ENCODE results near the gene AOAH.

DNA sequence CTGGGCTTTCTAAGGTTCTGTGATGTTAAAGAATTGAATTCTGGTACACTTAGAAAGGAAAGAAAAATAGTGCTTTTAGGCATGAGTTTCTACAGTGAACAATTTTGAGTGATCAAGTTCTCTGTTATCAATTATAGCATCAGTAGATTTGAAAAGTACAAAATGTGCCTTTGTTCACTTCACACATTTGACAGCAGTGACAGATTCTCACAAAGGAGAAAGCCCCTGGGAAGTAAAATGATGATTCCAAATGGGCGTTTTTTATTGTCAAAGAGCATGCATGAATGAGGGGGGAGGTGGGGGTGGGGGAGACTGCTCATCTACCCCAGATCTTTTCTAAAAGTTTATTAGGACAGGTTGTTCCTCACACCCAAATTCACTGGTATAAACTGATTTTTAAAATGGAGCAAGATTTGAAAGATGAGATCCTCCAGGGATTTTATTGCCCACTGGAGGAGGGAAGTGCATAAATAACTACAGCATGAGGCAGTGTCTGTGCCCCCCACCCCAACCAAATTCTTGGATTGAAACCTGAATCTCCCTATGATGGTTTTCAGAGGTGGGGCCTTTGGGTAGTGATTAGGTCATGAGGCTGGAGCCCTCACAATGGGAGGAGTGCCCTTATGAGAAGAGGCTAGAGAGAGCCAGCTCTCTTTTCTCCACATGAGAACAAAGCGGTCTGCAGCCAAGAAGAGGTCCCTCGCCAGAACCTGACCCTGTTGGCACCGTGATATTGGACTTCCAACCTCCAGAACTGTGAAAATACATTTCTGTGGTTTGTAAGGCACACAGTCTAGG is 79.5 kb downstream of the AOAH start:
- TF ChIP-seq, protein P1, sequence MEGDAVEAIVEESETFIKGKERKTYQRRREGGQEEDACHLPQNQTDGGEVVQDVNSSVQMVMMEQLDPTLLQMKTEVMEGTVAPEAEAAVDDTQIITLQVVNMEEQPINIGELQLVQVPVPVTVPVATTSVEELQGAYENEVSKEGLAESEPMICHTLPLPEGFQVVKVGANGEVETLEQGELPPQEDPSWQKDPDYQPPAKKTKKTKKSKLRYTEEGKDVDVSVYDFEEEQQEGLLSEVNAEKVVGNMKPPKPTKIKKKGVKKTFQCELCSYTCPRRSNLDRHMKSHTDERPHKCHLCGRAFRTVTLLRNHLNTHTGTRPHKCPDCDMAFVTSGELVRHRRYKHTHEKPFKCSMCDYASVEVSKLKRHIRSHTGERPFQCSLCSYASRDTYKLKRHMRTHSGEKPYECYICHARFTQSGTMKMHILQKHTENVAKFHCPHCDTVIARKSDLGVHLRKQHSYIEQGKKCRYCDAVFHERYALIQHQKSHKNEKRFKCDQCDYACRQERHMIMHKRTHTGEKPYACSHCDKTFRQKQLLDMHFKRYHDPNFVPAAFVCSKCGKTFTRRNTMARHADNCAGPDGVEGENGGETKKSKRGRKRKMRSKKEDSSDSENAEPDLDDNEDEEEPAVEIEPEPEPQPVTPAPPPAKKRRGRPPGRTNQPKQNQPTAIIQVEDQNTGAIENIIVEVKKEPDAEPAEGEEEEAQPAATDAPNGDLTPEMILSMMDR (IDR thresholded peaks at IDR 0.05) = no peak
- no peak for TF ChIP-seq POLR2A (IDR thresholded peaks at IDR 0.05)
